SK-N-SH (cell line): ENCODE measurements around the gene C20orf144. TPM values are rescaled to one million over a fixed set of nuclear protein-coding genes. Genes with fewer than 3 reads are reported as not detected.

ENCODE experiments used
- CTCF ChIA-PET: fragments of 300-600, 350-600 bp; formaldehyde crosslinking; extraction: SDS; loops from one replicate; lab custom pipeline; 2021; lab: Yijun Ruan, JAX
- POLR2A ChIA-PET: fragments of 350-600 bp; sonication (Branson Sonifier 250); formaldehyde crosslinking; extraction: SDS; loops from one replicate; lab custom pipeline; 2020; ENCODE audit warnings: antibody characterized with exemption, inconsistent platforms; lab: Yijun Ruan, JAX
- DNase-seq: peaks from one replicate; pipeline ENCODE4 v3.0.0; 2012
- H2AFZ ChIP-seq: fragments of 200-600 bp; sonication (generic); 2 replicates; pipeline ENCODE4 v1.8.1; 2016; ENCODE audit warnings: antibody characterized with exemption, mild to moderate bottlenecking, low read depth
- H3F3A ChIP-seq: fragments of 200-600 bp; sonication (generic); replicated peaks from 2 replicates; pipeline ENCODE3; 2016; ENCODE audit warnings: antibody characterized with exemption, mild to moderate bottlenecking; ENCODE audit not compliant: insufficient read depth
- H3K27ac ChIP-seq, 2 experiments: fragments of 200-500 bp in 1 of 2; fragments of 200-600 bp in 1 of 2; sonication (Bioruptor generic) in 1 of 2; sonication (generic), shearing (Covaris generic) in 1 of 2; 2 replicates each; pipeline versions ENCODE4 v1.5.1 to v1.6.1; 2014 to 2016; ENCODE audit warnings: low read depth in 2 of 2, inconsistent platforms in 1 of 2, low read length in 1 of 2, mild to moderate bottlenecking in 1 of 2, mixed read lengths in 1 of 2
- H3K27me3 ChIP-seq: fragments of 200-600 bp; sonication (generic), shearing (Covaris generic); 2 replicates; pipeline ENCODE4 v1.6.1; 2016; ENCODE audit warnings: mixed run types; ENCODE audit not compliant: insufficient read depth
- H3K36me3 ChIP-seq, 2 experiments: fragments of 200-500 bp in 1 of 2; fragments of 200-600 bp in 1 of 2; sonication (Bioruptor generic) in 1 of 2; sonication (generic) in 1 of 2; replicated peaks in 1 of 2; 2 replicates each; pipeline versions ENCODE3 to v1.5.1; 2014 to 2016; ENCODE audit warnings: low read length in 1 of 2, mild to moderate bottlenecking in 1 of 2; ENCODE audit not compliant: insufficient read depth in 2 of 2, control insufficient read depth in 1 of 2
- H3K4me1 ChIP-seq, 2 experiments: fragments of 200-500 bp in 1 of 2; fragments of 200-600 bp in 1 of 2; sonication (Bioruptor generic) in 1 of 2; sonication (generic), shearing (Covaris generic) in 1 of 2; 2 replicates each; pipeline versions ENCODE4 v1.5.1 to v1.6.1; 2014 to 2016; ENCODE audit warnings: low read depth in 1 of 2, low read length in 1 of 2, mixed run types in 1 of 2; ENCODE audit not compliant: insufficient read depth in 2 of 2, control insufficient read depth in 1 of 2
- H3K4me2 ChIP-seq: fragments of 200-600 bp; sonication (generic), shearing (Covaris generic); 2 replicates; pipeline ENCODE4 v1.6.1; 2017; ENCODE audit warnings: mixed run types
- H3K4me3 ChIP-seq, 2 experiments: fragments of 200-500 bp in 1 of 2; fragments of 200-600 bp in 1 of 2; sonication (Bioruptor generic) in 1 of 2; sonication (generic), shearing (Covaris generic) in 1 of 2; 2 replicates each; pipeline versions ENCODE4 v1.5.1 to v1.8.1; 2014 to 2016; ENCODE audit warnings: low read depth in 2 of 2, inconsistent platforms in 1 of 2, low read length in 1 of 2, mild to moderate bottlenecking in 1 of 2, mixed read lengths in 1 of 2, moderate library complexity in 1 of 2
- H3K79me2 ChIP-seq: fragments of 200-600 bp; sonication (generic); 2 replicates; pipeline ENCODE4 v1.8.1; 2017; ENCODE audit warnings: mild to moderate bottlenecking; ENCODE audit not compliant: insufficient read depth
- H3K9ac ChIP-seq: fragments of 200-600 bp; sonication (generic); 2 replicates; pipeline ENCODE4 v1.6.1; 2017; ENCODE audit warnings: mixed run types
- H3K9me2 ChIP-seq: fragments of 200-600 bp; sonication (generic); 2 replicates; pipeline ENCODE4 v1.6.1; 2017; ENCODE audit warnings: mixed run types
- H3K9me3 ChIP-seq: fragments of 200-600 bp; sonication (generic); 2 replicates; pipeline ENCODE4 v1.6.1; 2017; ENCODE audit warnings: mixed run types, mild to moderate bottlenecking, moderate library complexity
- H4K20me1 ChIP-seq: fragments of 200-600 bp; sonication (generic); 2 replicates; pipeline ENCODE4 v1.6.1; 2017; ENCODE audit warnings: mild to moderate bottlenecking, mixed run types; ENCODE audit not compliant: insufficient read depth
- EP300 ChIP-seq, 2 experiments: IDR thresholded peaks; 2 replicates each; pipeline versions ENCODE4 v1.4.0 to v1.6.1; 2012; ENCODE audit warnings: borderline replicate concordance in 1 of 2, low read depth in 1 of 2, low read length in 1 of 2
- EZH2phosphoT487 ChIP-seq: fragments of 200-600 bp; sonication (generic); IDR thresholded peaks from 2 replicates; pipeline ENCODE4 v1.6.1; 2017; ENCODE audit warnings: low read depth, mixed run types, mild to moderate bottlenecking, antibody characterized with exemption, moderate library complexity, borderline replicate concordance
- FOXJ3 ChIP-seq: sonication (generic); formaldehyde crosslinking; IDR thresholded peaks from 2 replicates; pipeline ENCODE4 v1.5.1; 2020; ENCODE audit warnings: mild to moderate bottlenecking, missing genetic modification reagents
- FOXM1 ChIP-seq: IDR thresholded peaks from 2 replicates; pipeline ENCODE4 v1.4.0; 2012; ENCODE audit warnings: low read depth, mild to moderate bottlenecking
- GABPA ChIP-seq: IDR thresholded peaks from 2 replicates; pipeline ENCODE4 v1.4.0; 2012; ENCODE audit warnings: low read depth, mild to moderate bottlenecking
- GATA2 ChIP-seq: sonication (generic); formaldehyde crosslinking; IDR thresholded peaks from 2 replicates; pipeline ENCODE4 v1.5.0; 2020; ENCODE audit warnings: mild to moderate bottlenecking, missing genetic modification reagents
- JUND ChIP-seq: IDR thresholded peaks from 2 replicates; pipeline ENCODE4 v1.4.0; 2012
- MEF2A ChIP-seq: IDR thresholded peaks from 2 replicates; pipeline ENCODE4 v1.4.0; 2012; ENCODE audit warnings: low read depth, borderline replicate concordance
- MXI1 ChIP-seq: IDR thresholded peaks from 2 replicates; pipeline ENCODE4 v1.6.1; 2012; ENCODE audit warnings: mild to moderate bottlenecking, low read depth, low read length, improper control_type of control experiment
- NFIC ChIP-seq: IDR thresholded peaks from 2 replicates; pipeline ENCODE4 v1.4.0; 2012; ENCODE audit warnings: borderline replicate concordance
- POLR2AphosphoS5 ChIP-seq: IDR thresholded peaks from 2 replicates; pipeline ENCODE4 v1.6.1; 2012; ENCODE audit warnings: low read depth, low read length
- RAD21 ChIP-seq: IDR thresholded peaks from 2 replicates; pipeline ENCODE4 v1.6.1; 2012; ENCODE audit warnings: mild to moderate bottlenecking, low read length
- RCOR1 ChIP-seq: fragments of 150-350 bp; IDR thresholded peaks from 2 replicates; pipeline ENCODE4 v1.6.1; 2017; ENCODE audit warnings: antibody characterized with exemption, low read length
- RFX5 ChIP-seq: IDR thresholded peaks from 2 replicates; pipeline ENCODE4 v1.6.1; 2012; ENCODE audit warnings: mild to moderate bottlenecking, improper control_type of control experiment, low read length
- SIN3A ChIP-seq: IDR thresholded peaks from 2 replicates; pipeline ENCODE4 v1.6.1; 2012; ENCODE audit warnings: low read depth, mild to moderate bottlenecking, low read length, moderate library complexity, borderline replicate concordance
- SMC3 ChIP-seq: IDR thresholded peaks from 2 replicates; pipeline ENCODE4 v1.6.1; 2012; ENCODE audit warnings: low read depth, low read length, improper control_type of control experiment
- TAF1 ChIP-seq: IDR thresholded peaks from 2 replicates; pipeline ENCODE4 v1.6.1; 2012; ENCODE audit warnings: low read depth, mild to moderate bottlenecking, low read length, moderate library complexity, borderline replicate concordance
- WGBS: methylation state at CpG from one replicate; pipeline ENCODE4 v1.1.6; 2017; ENCODE audit warnings: low lambda C conversion rate; 5-methylcytosine and 5-hydroxymethylcytosine counted together
- polyA plus RNA-seq, 3 experiments: library from polyadenylated mRNA; depleted of rRNA; stranded (reverse); fragments of >200 nt; gene quantifications; 2 replicates each; pipeline ENCODE4 v1.2.3, GENCODE V29; 2012
- TF ChIP-seq, protein P1 (sequence below): IDR thresholded peaks from 2 replicates; pipeline ENCODE4 v1.4.0; 2012; ENCODE audit warnings: low read depth, borderline replicate concordance
- TF ChIP-seq, protein P2 (sequence below): IDR thresholded peaks from 2 replicates; pipeline ENCODE4 v1.4.0; 2012; ENCODE audit warnings: low read depth
- TF ChIP-seq, protein P3 (sequence below): IDR thresholded peaks from 2 replicates; pipeline ENCODE4 v1.6.1; 2012; ENCODE audit warnings: mild to moderate bottlenecking, low read depth, low read length, moderate library complexity
- TF ChIP-seq, protein P4 (sequence below): fragments of 150-350 bp; IDR thresholded peaks from 2 replicates; pipeline ENCODE4 v1.6.1; 2016; ENCODE audit warnings: mild to moderate bottlenecking, low read depth, low read length
- TF ChIP-seq, protein P5 (sequence below): IDR thresholded peaks from 2 replicates; pipeline ENCODE4 v1.4.0; 2012; ENCODE audit warnings: low read depth, borderline replicate concordance
- TF ChIP-seq, protein P6 (sequence below): IDR thresholded peaks from 2 replicates; pipeline ENCODE4; 2012

Gene C20orf144
- polyA plus RNA-seq, 1 of the 3 experiments (the other 2 are of a cell fraction) = 0.12 TPM

DNA sequence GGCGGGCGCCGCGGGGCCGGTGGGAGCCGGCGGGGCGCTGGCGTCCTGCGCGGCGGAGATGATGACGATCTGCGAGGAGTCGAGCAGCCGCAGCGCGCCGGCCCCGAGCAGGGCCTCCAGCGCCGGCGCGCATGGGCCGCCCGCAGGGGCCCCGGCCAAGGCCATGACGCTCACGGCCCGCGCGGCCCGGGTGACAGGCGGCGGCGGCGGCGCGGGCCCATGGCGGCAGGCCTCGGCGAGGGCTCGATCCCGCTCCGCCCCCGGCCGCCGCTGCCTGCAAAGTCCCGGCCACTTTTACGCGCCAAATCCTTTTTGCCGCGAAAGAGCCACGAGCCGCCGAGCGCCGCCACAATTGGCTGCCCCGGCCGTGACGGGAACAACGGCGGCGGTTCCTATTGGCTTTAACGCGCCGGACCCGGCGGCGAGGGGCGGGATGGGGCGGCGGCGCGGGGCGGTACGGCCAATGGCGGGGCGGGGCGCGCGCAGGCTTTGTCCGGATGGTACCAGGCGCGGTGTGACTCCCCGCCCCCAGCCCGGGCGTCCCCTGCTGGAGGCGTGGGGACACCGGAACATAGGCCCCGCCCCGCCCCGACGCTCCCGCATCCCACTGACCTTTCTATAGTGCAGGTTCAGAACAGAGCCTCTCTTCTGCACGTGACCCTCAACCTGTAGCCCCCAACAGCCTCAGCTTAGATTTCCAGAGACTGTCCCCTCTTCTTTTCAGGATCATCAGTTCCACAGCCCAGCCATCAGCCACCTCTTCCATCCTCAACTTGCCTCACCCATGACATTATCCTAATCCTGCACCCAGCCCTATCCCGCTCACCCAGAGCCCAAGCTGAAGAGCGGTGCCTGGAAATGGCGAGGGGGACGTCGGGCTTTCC, 24.2 kb downstream of the C20orf144 start, which contains the start of gene E2F1:
Gene E2F1, minus strand, starts transcription at position 286 of the 884 bp plus-strand sequence. Its CDS starts 121 bp downstream, at position 165.
- Histone ChIP-seq H3K9ac (peak within 1 kb of the TSS; percentile 64), H3F3A (no peaks in the 10 kb centered on the region), H3K27ac (peak within 1 kb of the TSS; percentile 1 to 24; a peak in 2 of 4 replicates), H3K4me3 (peak within 1 kb of the TSS; percentile 61 to 62), H3K9me3 (no peaks in the 10 kb centered on the region), H3K79me2 (peaks cover 35% of the 10 kb centered on the region), H2AFZ (peak within 1 kb of the TSS; percentile 92), H3K9me2 (no peaks in the 10 kb centered on the region), H3K27me3 (no peaks in the 10 kb centered on the region), H4K20me1 (peaks cover 1% of the 10 kb centered on the region; the same call in 1 of the 2 replicates), H3K36me3 (no peaks in the 10 kb centered on the region), H3K4me2 (peak within 1 kb of the TSS; percentile 72), H3K4me1 (peaks cover 7 to 19% of the 10 kb centered on the region in 2 experiments; a peak in 2 of 4 replicates)
- DNase-seq = peak; percentile 99
- ChIA-PET CTCF (interaction anchor here (0.6 to 4.5 kb wide), 7 partner anchors 10 to 383 kb away, joined by 3 to 15 read pairs (median 3); partner anchors contain the start of gene ZNF341), POLR2A (interaction anchor here (0.6 to 1.6 kb wide), 2 partner anchors 10 to 11 kb away, joined by 3 to 7 read pairs; no protein-coding TSS in a partner anchor)
- WGBS = 7% methylated on average over 24 of the region's 101 CpGs
- TF ChIP-seq FOXJ3 (CRISPR knock-in tag) (no peak), MEF2A (no peak), RAD21 (no peak), RFX5 (0 out of 2 replicates have a peak, but pooled peaks have one; percentile 40), EP300 (IDR thresholded peaks at IDR 0.05; ENCODE audit: borderline replicate concordance in 1 of 2, low read depth in 1 of 2, low read length in 1 of 2) (no peak), GABPA (no peak), RCOR1 (no peak), JUND (no peak), FOXM1 (no peak), TAF1 (0 out of 2 replicates have a peak, but pooled peaks have one; percentile 32), SMC3 (no peak), MXI1 (peak; percentile 90), GATA2 (CRISPR knock-in tag) (no peak), SIN3A (peak; percentile 89), NFIC (no peak), EZH2phosphoT487 (no peak), POLR2AphosphoS5 (no peak)
- TF ChIP-seq, protein P1, sequence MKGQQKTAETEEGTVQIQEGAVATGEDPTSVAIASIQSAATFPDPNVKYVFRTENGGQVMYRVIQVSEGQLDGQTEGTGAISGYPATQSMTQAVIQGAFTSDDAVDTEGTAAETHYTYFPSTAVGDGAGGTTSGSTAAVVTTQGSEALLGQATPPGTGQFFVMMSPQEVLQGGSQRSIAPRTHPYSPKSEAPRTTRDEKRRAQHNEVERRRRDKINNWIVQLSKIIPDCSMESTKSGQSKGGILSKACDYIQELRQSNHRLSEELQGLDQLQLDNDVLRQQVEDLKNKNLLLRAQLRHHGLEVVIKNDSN = peak; percentile 72
- TF ChIP-seq, protein P2, sequence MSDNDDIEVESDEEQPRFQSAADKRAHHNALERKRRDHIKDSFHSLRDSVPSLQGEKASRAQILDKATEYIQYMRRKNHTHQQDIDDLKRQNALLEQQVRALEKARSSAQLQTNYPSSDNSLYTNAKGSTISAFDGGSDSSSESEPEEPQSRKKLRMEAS = peak; percentile 93
- TF ChIP-seq, protein P3, sequence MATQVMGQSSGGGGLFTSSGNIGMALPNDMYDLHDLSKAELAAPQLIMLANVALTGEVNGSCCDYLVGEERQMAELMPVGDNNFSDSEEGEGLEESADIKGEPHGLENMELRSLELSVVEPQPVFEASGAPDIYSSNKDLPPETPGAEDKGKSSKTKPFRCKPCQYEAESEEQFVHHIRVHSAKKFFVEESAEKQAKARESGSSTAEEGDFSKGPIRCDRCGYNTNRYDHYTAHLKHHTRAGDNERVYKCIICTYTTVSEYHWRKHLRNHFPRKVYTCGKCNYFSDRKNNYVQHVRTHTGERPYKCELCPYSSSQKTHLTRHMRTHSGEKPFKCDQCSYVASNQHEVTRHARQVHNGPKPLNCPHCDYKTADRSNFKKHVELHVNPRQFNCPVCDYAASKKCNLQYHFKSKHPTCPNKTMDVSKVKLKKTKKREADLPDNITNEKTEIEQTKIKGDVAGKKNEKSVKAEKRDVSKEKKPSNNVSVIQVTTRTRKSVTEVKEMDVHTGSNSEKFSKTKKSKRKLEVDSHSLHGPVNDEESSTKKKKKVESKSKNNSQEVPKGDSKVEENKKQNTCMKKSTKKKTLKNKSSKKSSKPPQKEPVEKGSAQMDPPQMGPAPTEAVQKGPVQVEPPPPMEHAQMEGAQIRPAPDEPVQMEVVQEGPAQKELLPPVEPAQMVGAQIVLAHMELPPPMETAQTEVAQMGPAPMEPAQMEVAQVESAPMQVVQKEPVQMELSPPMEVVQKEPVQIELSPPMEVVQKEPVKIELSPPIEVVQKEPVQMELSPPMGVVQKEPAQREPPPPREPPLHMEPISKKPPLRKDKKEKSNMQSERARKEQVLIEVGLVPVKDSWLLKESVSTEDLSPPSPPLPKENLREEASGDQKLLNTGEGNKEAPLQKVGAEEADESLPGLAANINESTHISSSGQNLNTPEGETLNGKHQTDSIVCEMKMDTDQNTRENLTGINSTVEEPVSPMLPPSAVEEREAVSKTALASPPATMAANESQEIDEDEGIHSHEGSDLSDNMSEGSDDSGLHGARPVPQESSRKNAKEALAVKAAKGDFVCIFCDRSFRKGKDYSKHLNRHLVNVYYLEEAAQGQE = no peak
- TF ChIP-seq, protein P4, sequence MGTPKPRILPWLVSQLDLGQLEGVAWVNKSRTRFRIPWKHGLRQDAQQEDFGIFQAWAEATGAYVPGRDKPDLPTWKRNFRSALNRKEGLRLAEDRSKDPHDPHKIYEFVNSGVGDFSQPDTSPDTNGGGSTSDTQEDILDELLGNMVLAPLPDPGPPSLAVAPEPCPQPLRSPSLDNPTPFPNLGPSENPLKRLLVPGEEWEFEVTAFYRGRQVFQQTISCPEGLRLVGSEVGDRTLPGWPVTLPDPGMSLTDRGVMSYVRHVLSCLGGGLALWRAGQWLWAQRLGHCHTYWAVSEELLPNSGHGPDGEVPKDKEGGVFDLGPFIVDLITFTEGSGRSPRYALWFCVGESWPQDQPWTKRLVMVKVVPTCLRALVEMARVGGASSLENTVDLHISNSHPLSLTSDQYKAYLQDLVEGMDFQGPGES = peak; percentile 53; the same call in 1 of the 2 replicates
- TF ChIP-seq, protein P5, sequence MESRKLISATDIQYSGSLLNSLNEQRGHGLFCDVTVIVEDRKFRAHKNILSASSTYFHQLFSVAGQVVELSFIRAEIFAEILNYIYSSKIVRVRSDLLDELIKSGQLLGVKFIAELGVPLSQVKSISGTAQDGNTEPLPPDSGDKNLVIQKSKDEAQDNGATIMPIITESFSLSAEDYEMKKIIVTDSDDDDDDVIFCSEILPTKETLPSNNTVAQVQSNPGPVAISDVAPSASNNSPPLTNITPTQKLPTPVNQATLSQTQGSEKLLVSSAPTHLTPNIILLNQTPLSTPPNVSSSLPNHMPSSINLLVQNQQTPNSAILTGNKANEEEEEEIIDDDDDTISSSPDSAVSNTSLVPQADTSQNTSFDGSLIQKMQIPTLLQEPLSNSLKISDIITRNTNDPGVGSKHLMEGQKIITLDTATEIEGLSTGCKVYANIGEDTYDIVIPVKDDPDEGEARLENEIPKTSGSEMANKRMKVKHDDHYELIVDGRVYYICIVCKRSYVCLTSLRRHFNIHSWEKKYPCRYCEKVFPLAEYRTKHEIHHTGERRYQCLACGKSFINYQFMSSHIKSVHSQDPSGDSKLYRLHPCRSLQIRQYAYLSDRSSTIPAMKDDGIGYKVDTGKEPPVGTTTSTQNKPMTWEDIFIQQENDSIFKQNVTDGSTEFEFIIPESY = no peak
- TF ChIP-seq, protein P6, sequence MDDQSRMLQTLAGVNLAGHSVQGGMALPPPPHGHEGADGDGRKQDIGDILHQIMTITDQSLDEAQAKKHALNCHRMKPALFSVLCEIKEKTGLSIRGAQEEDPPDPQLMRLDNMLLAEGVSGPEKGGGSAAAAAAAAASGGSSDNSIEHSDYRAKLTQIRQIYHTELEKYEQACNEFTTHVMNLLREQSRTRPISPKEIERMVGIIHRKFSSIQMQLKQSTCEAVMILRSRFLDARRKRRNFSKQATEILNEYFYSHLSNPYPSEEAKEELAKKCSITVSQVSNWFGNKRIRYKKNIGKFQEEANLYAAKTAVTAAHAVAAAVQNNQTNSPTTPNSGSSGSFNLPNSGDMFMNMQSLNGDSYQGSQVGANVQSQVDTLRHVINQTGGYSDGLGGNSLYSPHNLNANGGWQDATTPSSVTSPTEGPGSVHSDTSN = no peak
